Suppressor macrophage treated with lipopolysaccharide for 1 hour (primary cell): ENCODE measurements around the gene MTREX.
A peak's percentile ranks its signal among the peaks of the same experiment; 100 is the strongest.

Experiments used
- DNase-seq, 3 donors: peaks; one replicate each; pipeline ENCODE4 v3.0.0-alpha.2; 2020 to 2022

MTREX gene

GRCh38 chr5:55437452-55437851, 129.7 kb downstream of the MTREX start:
- DNase-seq = no peak

- no peak for DNase-seq
Measured at GRCh38 chr5:55437859-55438206, 130.0 kb downstream of the MTREX start.

- no peak for DNase-seq
Measured at GRCh38 chr5:55438998-55439397, 131.2 kb downstream of the MTREX start.

GRCh38 chr5:55440188-55440646, 132.4 kb downstream of the MTREX start:
- DNase-seq = peak; percentile 22 to 55 (median 31)

- DNase-seq = no peak
Measured at GRCh38 chr5:55441107-55441771, 133.4 kb downstream of the MTREX start.

- DNase-seq = no peak
Measured at GRCh38 chr5:55441954-55442353, 134.2 kb downstream of the MTREX start.

- no peak for DNase-seq
Measured at GRCh38 chr5:55445791-55446190, 138.0 kb downstream of the MTREX start.

GRCh38 chr5:55446640-55447351, 139.0 kb downstream of the MTREX start:
- DNase-seq = no peak

GRCh38 chr5:55450050-55450765, 142.4 kb downstream of the MTREX start:
- peak; percentile 10 to 33 (median 25) for DNase-seq

GRCh38 chr5:55451976-55452375, 144.2 kb downstream of the MTREX start:
- DNase-seq = no peak

GRCh38 chr5:55453211-55453610, 145.4 kb downstream of the MTREX start:
- DNase-seq = peak; percentile 7 to 46 (median 34)

GRCh38 chr5:55454282-55454681, 146.5 kb downstream of the MTREX start:
- DNase-seq = no peak

- peak in 2 of 3 donors; percentile 30 to 35 for DNase-seq
Measured at GRCh38 chr5:55456216-55456895, 148.6 kb downstream of the MTREX start.

GRCh38 chr5:55459572-55459971, 151.8 kb downstream of the MTREX start:
- DNase-seq = no peak

- DNase-seq = no peak
Measured at GRCh38 chr5:55463613-55464012, 155.8 kb downstream of the MTREX start.

- no peak for DNase-seq
Measured at GRCh38 chr5:55467862-55468551, 160.2 kb downstream of the MTREX start.

GRCh38 chr5:55469839-55470238, 162.1 kb downstream of the MTREX start:
- no peak for DNase-seq

- DNase-seq = no peak
Measured at GRCh38 chr5:55470282-55470681, 162.5 kb downstream of the MTREX start.

- no peak for DNase-seq
Measured at GRCh38 chr5:55471468-55471867, 163.7 kb downstream of the MTREX start.

GRCh38 chr5:55472642-55473041, 164.9 kb downstream of the MTREX start:
- DNase-seq = no peak
